ENCODE measurements around the gene ACOX3.

GRCh38 chr4:8329560-8329858 lies 111.0 kb downstream of the ACOX3 start:
- TF ChIP-seq POLR2AphosphoS5 (IDR thresholded peaks at IDR 0.05; ENCODE audit: low read depth, low read length) (no peak), POLR2A (IDR thresholded peaks at IDR 0.05; ENCODE audit: low read depth, low read length) (no peak), TAF1 (IDR thresholded peaks at IDR 0.05; ENCODE audit: low read depth, low read length) (no peak), PAX5 (IDR thresholded peaks at IDR 0.05; ENCODE audit: insufficient read depth, low read length, severe bottlenecking) (no peak), POU2F2 (IDR thresholded peaks at IDR 0.05; ENCODE audit: low read depth, low read length) (no peak), SPI1 (IDR thresholded peaks at IDR 0.05; ENCODE audit: low read depth, low read length) (no peak)

Measured in GM12891 (cell line).